ENCODE data around the gene SAMD7. TPM values are rescaled to one million over a fixed set of nuclear protein-coding genes. Genes with fewer than 3 reads are reported as not detected.

The SAMD7 gene
- total RNA-seq, 1 donor from 2014 or later = not detected

- H3K4me1 Mint-ChIP-seq (ENCODE audit: low read depth) = no peaks in the 10 kb centered on the region
- H3K4me3 Mint-ChIP-seq = no peak overlapping the region
- no peaks in the 10 kb centered on the region for H3K9me3 Mint-ChIP-seq
- no peak for DNase-seq (ENCODE audit: low spot score)
- no peaks in the 10 kb centered on the region for H3K36me3 Mint-ChIP-seq (ENCODE audit: low read depth)
- H3K27me3 Mint-ChIP-seq (ENCODE audit: insufficient read depth) = peaks cover 5% of the 10 kb centered on the region
- no peak overlapping the region for H3K27ac Mint-ChIP-seq
- intact Hi-C loops (cut with micrococcal nuclease) = no loop called here
These were observed 30.7 kb upstream of the SAMD7 start for GRCh38 chr3:169880576-169881250.

DNA sequence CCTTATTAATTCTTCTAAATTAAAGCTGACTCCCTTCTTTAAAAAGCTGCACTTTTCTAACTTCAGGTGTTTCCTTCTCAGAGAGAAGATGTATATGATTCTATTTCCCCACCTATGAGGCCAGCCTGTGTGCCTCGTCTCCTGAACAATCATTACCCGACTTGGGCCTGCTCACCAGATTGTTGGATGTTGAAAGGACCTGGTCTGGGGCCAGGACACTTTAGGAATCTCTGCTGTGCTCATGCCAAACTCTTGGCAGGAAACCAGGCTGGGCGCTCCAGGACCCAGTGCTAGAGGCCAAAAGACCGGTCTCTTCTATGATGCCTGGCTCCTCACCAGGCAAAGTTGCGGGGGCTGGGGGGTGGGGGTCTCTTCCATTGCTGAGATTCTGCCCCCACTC is 24.7 kb upstream of the SAMD7 start:
- intact Hi-C loops (cut with micrococcal nuclease) = no loop called here
- Mint-ChIP-seq H3K4me3 (no peak overlapping the region), H3K27ac (no peak overlapping the region), H3K36me3 (ENCODE audit: low read depth) (no peaks in the 10 kb centered on the region), H3K4me1 (ENCODE audit: low read depth) (no peaks in the 10 kb centered on the region), H3K9me3 (no peaks in the 10 kb centered on the region), H3K27me3 (ENCODE audit: insufficient read depth) (peaks cover 8% of the 10 kb centered on the region)
- no peak for DNase-seq (ENCODE audit: low spot score)

GRCh38 chr3:169891886-169892285 is 19.5 kb upstream of the SAMD7 start:
- H3K27me3 Mint-ChIP-seq (ENCODE audit: insufficient read depth) = peaks cover 3% of the 10 kb centered on the region
- H3K36me3 Mint-ChIP-seq (ENCODE audit: low read depth) = no peaks in the 10 kb centered on the region
- no peaks in the 10 kb centered on the region for H3K4me1 Mint-ChIP-seq (ENCODE audit: low read depth)
- H3K4me3 Mint-ChIP-seq = no peak overlapping the region
- no peak overlapping the region for H3K27ac Mint-ChIP-seq
- intact Hi-C loops (cut with micrococcal nuclease) = no loop called here
- no peaks in the 10 kb centered on the region for H3K9me3 Mint-ChIP-seq
- no peak for DNase-seq (ENCODE audit: low spot score)

DNA sequence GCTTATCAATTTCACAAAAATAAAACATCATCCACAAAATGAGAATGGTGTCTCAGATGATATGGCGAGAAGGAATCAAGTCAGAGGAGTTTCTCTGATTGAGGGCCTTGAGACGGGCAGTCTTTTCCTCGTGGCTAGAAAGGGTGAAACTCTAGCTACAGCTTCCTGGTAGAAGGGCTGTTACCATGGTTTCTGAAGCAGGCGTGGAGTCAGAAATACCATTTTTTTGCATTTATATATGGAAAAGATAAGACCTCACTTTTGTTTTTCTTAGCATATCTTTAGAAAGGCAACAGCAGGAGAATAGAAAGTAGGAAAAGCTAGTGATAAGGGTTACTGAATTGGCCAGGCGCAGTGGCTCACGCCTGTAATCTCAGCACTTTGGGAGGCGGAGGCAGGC is 17.3 kb upstream of the SAMD7 start:
- Mint-ChIP-seq H3K27ac (no peak overlapping the region), H3K36me3 (ENCODE audit: low read depth) (no peaks in the 10 kb centered on the region), H3K27me3 (ENCODE audit: insufficient read depth) (peaks cover 3% of the 10 kb centered on the region), H3K4me3 (no peak overlapping the region), H3K9me3 (no peaks in the 10 kb centered on the region), H3K4me1 (ENCODE audit: low read depth) (no peaks in the 10 kb centered on the region)
- intact Hi-C loops (cut with micrococcal nuclease) = no loop called here
- DNase-seq (ENCODE audit: low spot score) = no peak

GRCh38 chr3:169895072-169895471 is 16.3 kb upstream of the SAMD7 start:
- Mint-ChIP-seq H3K27me3 (ENCODE audit: insufficient read depth) (peaks cover 3% of the 10 kb centered on the region), H3K4me3 (no peak overlapping the region), H3K4me1 (ENCODE audit: low read depth) (no peaks in the 10 kb centered on the region), H3K9me3 (peaks cover 3% of the 10 kb centered on the region), H3K27ac (no peak overlapping the region), H3K36me3 (ENCODE audit: low read depth) (no peaks in the 10 kb centered on the region)
- DNase-seq (ENCODE audit: low spot score) = no peak
- intact Hi-C loops (cut with micrococcal nuclease) = no loop called here

- intact Hi-C loops (cut with micrococcal nuclease) = no loop called here
- DNase-seq (ENCODE audit: low spot score) = no peak
- Mint-ChIP-seq H3K9me3 (peaks cover 16% of the 10 kb centered on the region), H3K27ac (no peak overlapping the region), H3K4me3 (no peak overlapping the region), H3K4me1 (ENCODE audit: low read depth) (no peaks in the 10 kb centered on the region), H3K36me3 (ENCODE audit: low read depth) (no peaks in the 10 kb centered on the region), H3K27me3 (ENCODE audit: insufficient read depth) (no peaks in the 10 kb centered on the region)
These were observed 14.1 kb upstream of the SAMD7 start for GRCh38 chr3:169897284-169897683.

DNA sequence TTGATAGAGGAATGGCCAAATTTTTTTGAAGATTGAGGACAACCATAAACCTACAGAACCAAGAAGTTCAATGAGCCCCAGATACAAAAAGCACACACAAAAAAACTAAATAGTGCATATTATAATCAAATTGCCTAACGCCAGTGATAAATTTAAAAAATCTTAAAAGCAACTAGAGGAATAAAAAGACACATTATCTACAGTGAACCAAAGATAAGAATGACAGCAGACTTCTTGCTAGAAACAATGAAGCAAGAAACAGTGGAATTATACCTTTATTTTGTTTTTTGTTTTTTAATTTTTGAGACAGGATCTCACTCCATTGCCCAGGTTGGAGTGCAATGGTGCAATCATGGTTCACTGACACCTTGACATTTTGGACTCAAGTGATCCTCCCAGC is 9.9 kb upstream of the SAMD7 start:
- Mint-ChIP-seq H3K4me1 (ENCODE audit: low read depth) (no peaks in the 10 kb centered on the region), H3K4me3 (no peak overlapping the region), H3K27me3 (ENCODE audit: insufficient read depth) (no peaks in the 10 kb centered on the region), H3K36me3 (ENCODE audit: low read depth) (no peaks in the 10 kb centered on the region), H3K9me3 (peaks cover 24% of the 10 kb centered on the region), H3K27ac (no peak overlapping the region)
- intact Hi-C loops (cut with micrococcal nuclease) = no loop called here
- DNase-seq (ENCODE audit: low spot score) = no peak

DNA sequence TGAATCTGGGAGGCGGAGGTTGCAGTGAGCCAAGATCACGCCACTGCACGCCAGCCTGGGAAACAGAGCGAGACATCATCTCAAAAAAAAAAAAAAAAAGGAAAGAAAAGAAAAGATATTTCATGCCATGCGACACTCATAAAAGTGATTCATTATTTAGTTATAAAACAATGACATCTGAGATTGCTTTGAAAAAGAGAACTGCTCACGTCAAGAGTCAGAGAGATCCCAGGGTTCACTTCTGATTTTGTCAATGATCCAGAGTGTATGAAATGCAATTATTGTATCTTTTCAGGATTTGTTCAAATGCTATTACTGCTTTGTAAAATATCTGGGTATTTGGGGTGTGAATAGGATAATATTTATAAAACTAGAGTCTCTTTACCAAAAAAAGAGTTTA is 6.0 kb upstream of the SAMD7 start:
- no peak for DNase-seq (ENCODE audit: low spot score)
- Mint-ChIP-seq H3K4me3 (no peak overlapping the region), H3K9me3 (peaks cover 20% of the 10 kb centered on the region), H3K36me3 (ENCODE audit: low read depth) (no peaks in the 10 kb centered on the region), H3K4me1 (ENCODE audit: low read depth) (no peaks in the 10 kb centered on the region), H3K27ac (no peak overlapping the region), H3K27me3 (ENCODE audit: insufficient read depth) (peaks cover 7% of the 10 kb centered on the region)
- intact Hi-C loops (cut with micrococcal nuclease) = no loop called here

GRCh38 chr3:169907476-169907875 is 3.9 kb upstream of the SAMD7 start:
- Mint-ChIP-seq H3K4me1 (ENCODE audit: low read depth) (no peaks in the 10 kb centered on the region), H3K27ac (no peak overlapping the region), H3K27me3 (ENCODE audit: insufficient read depth) (peaks cover 7% of the 10 kb centered on the region), H3K9me3 (peaks cover 8% of the 10 kb centered on the region), H3K4me3 (no peak overlapping the region), H3K36me3 (ENCODE audit: low read depth) (no peaks in the 10 kb centered on the region)
- intact Hi-C loops (cut with micrococcal nuclease) = no loop called here
- no peak for DNase-seq (ENCODE audit: low spot score)

- no peaks in the 10 kb centered on the region for H3K36me3 Mint-ChIP-seq (ENCODE audit: low read depth)
- peaks cover 7% of the 10 kb centered on the region for H3K27me3 Mint-ChIP-seq (ENCODE audit: insufficient read depth)
- DNase-seq (ENCODE audit: low spot score) = no peak
- H3K4me1 Mint-ChIP-seq (ENCODE audit: low read depth) = no peaks in the 10 kb centered on the region
- intact Hi-C loops (cut with micrococcal nuclease) = no loop called here
- peaks cover 6% of the 10 kb centered on the region for H3K9me3 Mint-ChIP-seq
- no peak overlapping the region for H3K27ac Mint-ChIP-seq
- no peak overlapping the region for H3K4me3 Mint-ChIP-seq
These were observed 3.4 kb upstream of the SAMD7 start for GRCh38 chr3:169907944-169908343.

GRCh38 chr3:169913323-169913722 is 2.0 kb downstream of the SAMD7 start:
- no peaks in the 10 kb centered on the region for H3K27me3 Mint-ChIP-seq (ENCODE audit: insufficient read depth)
- H3K4me3 Mint-ChIP-seq = no peak overlapping the region
- H3K27ac Mint-ChIP-seq = no peak overlapping the region
- H3K9me3 Mint-ChIP-seq = no peaks in the 10 kb centered on the region
- intact Hi-C loops (cut with micrococcal nuclease) = no loop called here
- no peak for DNase-seq (ENCODE audit: low spot score)
- H3K4me1 Mint-ChIP-seq (ENCODE audit: low read depth) = no peaks in the 10 kb centered on the region
- no peaks in the 10 kb centered on the region for H3K36me3 Mint-ChIP-seq (ENCODE audit: low read depth)

DNA sequence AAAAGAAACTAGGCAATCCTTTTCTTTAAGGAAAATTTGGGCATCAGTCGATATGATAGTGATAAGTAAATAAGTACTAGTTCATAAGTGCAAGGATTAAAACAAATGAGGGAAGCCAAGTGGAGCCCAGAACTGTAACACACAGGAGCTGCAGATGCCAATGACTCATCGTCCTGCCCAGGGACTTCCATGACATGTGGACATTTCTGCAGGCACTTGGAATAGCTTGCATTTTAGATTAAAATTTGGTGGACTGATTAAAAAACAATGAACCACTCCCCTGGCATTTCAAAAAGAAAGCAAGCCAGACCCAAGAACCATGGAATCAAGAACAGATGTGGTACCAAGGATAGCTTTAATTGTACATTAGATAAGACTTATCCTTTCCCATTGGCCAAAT is 2.9 kb downstream of the SAMD7 start:
- no peak for DNase-seq (ENCODE audit: low spot score)
- Mint-ChIP-seq H3K4me3 (no peak overlapping the region), H3K36me3 (ENCODE audit: low read depth) (no peaks in the 10 kb centered on the region), H3K27me3 (ENCODE audit: insufficient read depth) (no peaks in the 10 kb centered on the region), H3K9me3 (no peaks in the 10 kb centered on the region), H3K27ac (no peak overlapping the region), H3K4me1 (ENCODE audit: low read depth) (no peaks in the 10 kb centered on the region)
- intact Hi-C loops (cut with micrococcal nuclease) = no loop called here

DNA sequence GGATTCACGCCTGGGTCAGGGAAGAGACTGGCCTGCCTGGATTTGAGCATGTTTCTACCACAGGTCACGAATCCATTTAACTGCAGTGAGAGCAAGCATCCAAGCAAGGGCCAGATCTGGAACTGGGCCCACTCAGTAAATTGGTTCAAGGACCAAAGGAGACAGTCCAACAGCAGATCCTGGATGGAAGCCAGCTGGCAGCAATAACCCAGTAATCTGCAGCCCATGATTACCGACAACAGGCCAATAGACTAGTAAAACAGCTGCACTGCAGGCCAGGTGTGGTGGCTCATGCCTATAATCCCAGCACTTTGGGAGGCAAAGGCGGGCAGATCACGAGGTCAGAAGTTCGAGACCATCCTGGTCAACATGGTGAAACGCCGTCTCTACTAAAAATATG is 11.8 kb downstream of the SAMD7 start:
- Mint-ChIP-seq H3K36me3 (ENCODE audit: low read depth) (no peaks in the 10 kb centered on the region), H3K4me1 (ENCODE audit: low read depth) (no peaks in the 10 kb centered on the region), H3K27ac (no peak overlapping the region), H3K27me3 (ENCODE audit: insufficient read depth) (peaks cover 6% of the 10 kb centered on the region), H3K4me3 (no peak overlapping the region), H3K9me3 (no peaks in the 10 kb centered on the region)
- no peak for DNase-seq (ENCODE audit: low spot score)
- intact Hi-C loops (cut with micrococcal nuclease) = no loop called here

- no peak for DNase-seq (ENCODE audit: low spot score)
- H3K27me3 Mint-ChIP-seq (ENCODE audit: insufficient read depth) = peaks cover 6% of the 10 kb centered on the region
- intact Hi-C loops (cut with micrococcal nuclease) = no loop called here
- H3K36me3 Mint-ChIP-seq (ENCODE audit: low read depth) = no peaks in the 10 kb centered on the region
- no peak overlapping the region for H3K4me3 Mint-ChIP-seq
- no peak overlapping the region for H3K27ac Mint-ChIP-seq
- H3K9me3 Mint-ChIP-seq = no peaks in the 10 kb centered on the region
- no peaks in the 10 kb centered on the region for H3K4me1 Mint-ChIP-seq (ENCODE audit: low read depth)
These were observed 12.5 kb downstream of the SAMD7 start for GRCh38 chr3:169923831-169924230.

Data from activated T-helper 1 cell treated with anti-CD3 and anti-CD28 coated beads, Interleukin-12 subunit alpha, Interleukin-12 subunit beta, Interleukin-2, Interleukin-4 antibody, amounts not matched to agents 30 ng/mL and 10 ng/mL and 1 ng/mL, durations not matched to agents 14 hours and 24 hours and 36 hours (primary cell).